Measurements from ENCODE around the gene KCNK4. TPM values are rescaled to one million over a fixed set of nuclear protein-coding genes. Genes with fewer than 3 reads are reported as not detected.

KCNK4 gene
- total RNA-seq, 1 donor from 2014 or later = not detected

DNA sequence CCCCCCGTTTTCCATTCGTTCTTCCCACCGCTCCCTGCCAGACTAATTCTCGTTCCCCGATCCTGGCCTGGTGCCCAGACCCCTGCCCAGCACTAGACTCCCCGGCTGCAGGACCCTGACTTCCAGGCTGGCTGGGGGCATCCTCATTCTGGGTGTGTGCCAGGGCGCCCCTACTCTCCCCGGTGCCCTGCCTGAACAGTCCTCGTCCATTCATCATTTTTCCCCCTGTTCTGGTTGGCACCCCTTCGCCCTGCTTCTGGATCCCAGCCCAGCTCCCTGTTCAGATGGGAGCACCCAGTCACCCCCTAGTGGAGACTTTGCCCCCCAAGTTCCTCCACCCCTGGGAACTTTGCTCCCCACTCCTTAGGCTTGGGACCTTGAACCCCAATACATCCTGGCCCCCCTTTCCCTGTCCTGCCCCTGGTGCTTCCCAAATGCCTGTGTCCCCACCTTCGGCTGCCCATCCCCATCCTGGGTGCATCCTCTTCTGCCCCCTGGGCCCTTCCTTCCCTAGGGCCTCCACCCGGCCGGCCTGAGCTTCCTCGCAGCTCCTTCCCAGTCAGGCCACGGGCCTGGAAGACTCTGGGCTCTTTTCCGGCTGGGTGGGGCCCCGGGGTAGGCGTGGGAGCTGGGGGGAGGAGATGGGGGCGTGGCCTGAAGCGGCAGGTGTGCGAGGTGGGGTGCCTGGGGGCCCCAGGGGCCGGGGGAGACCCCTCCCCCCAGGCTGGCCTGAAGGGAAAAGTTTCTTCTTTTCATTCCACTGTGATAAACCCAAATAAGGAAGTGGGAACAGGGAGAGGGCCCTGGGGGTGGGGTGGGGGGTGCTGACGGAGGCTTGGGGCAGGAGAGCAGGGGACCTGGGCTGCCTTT lies 38.9 kb upstream of the KCNK4 start:
- peak; percentile 68 for DNase-seq
- ATAC-seq = peak; percentile 17
- intact Hi-C loops (cut with micrococcal nuclease) = no loop called here

DNA sequence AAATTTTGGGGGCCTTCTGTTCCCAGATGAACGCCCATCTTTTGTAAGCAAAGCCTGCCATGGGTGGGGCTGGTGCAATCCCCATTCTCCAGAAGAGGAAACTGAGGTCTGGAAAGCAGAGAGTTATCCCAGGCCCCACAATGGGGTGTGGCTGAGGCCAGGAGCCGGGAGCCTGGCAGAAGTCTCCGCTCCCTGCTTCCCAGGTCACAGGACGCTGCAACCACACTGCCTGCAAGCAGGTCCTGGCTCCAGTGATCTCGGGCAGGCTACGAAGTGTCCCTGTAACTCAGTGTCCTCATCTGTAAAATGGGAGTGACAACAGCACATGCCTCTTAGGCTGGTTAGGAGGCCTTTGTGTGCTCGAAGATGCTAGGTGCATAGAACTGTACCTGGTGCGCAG lies 38.1 kb upstream of the KCNK4 start:
- intact Hi-C loops (cut with micrococcal nuclease) = no loop called here
- ATAC-seq = no peak
- no peak for DNase-seq

DNA sequence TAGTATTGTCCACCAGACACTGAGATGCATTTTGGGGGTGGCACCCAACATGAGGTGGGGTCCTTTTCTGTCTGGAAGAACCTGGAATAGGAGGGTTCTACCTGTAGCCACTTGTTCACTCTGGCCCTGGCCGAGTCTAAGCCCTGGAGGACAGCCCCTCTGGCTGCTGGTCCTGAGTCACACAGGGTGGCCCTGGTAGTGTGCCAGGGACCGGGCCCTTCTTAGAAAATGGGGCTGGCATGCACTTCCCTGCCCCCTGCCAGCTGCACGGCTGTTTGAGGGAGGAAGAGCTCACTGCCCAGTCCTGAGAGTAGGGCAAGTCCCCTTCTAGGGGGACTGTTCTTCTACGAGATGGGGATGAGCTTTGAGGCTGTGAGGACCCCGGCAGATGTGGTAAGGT lies 37.6 kb upstream of the KCNK4 start:
- ATAC-seq (peak; percentile 25), DNase-seq (peak; percentile 67)
- intact Hi-C loops (cut with micrococcal nuclease) = no loop called here

DNA sequence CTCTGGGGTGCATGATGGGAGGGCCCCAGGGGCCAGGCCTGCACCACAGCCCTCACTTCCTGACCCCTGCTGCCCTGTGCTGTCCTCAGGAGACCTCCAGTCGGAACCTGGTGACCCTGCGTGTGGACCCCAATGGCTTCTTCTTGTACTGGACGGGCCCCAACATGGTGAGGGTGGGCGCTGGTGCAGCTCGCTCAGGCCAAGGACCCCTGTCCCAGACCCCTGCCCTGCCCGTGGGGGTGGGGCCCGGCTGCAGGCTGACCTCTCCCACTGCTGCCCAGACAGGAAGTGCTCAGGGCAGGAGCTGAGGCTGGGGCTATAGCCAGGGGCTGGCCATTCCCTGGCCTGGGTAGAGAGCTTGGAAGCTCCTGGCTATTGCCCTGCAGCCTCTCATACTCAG lies 36.8 kb upstream of the KCNK4 start:
- intact Hi-C loops (cut with micrococcal nuclease) = no loop called here
- no peak for DNase-seq
- ATAC-seq = no peak

DNA sequence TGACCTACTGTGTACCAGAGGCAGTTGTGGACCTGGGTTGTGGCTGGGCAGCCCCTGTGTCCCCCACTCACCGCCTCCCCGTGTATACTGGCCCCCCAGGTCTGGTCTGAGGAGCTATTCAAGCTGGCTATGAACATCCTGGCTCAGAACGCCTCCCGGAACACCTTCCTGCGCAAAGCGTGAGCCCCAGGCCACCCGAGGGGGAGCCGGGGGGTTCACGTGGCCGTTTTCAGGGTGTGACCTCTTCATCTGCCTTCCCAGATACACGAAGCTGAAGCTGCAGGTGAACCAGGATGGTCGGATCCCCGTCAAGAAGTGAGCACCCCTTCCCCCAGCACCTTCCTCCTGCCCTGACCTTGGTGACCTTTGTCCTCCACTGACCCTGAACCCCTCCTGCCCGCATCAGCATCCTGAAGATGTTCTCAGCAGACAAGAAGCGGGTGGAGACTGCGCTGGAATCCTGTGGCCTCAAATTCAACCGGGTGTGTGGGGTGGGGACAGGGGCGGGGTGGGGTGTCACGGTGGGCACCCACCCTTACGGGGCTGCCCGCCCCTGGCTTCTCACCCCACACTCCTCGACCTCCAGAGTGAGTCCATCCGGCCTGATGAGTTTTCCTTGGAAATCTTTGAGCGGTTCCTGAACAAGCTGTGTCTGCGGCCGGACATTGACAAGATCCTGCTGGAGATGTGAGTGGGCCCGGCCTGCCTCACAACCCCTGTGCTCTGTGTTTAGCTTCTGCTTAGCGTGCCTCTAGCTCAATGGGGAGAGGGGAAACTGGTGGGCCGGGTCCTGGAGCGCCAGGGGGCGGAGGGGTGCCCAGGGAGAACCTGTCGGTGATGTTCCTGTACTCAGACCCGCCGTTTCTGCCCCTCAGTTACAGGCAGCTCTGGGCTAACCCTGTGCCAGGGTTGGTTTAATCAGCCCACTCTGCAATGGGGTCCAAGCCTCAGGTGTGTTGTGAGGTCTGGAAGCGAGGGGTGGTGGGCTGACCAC lies 35.7 kb upstream of the KCNK4 start:
- intact Hi-C loops (cut with micrococcal nuclease) = no loop called here
- DNase-seq = no peak
- no peak for ATAC-seq

DNA sequence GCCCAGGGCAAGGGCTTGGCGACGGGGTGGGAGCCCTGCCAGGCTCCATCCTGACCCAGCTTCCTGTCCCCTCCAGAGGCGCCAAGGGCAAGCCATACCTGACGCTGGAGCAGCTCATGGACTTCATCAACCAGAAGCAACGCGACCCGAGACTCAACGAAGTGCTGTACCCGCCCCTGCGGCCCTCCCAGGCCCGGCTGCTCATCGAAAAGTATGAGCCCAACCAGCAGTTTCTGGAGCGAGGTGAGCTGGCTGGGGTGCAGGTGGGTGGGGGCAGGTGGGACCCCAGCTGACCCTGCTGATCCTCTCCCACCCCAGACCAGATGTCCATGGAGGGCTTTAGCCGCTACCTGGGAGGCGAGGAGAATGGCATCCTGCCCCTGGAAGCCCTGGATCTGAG lies 34.8 kb upstream of the KCNK4 start:
- intact Hi-C loops (cut with micrococcal nuclease) = no loop called here
- DNase-seq = no peak
- no peak for ATAC-seq

DNA sequence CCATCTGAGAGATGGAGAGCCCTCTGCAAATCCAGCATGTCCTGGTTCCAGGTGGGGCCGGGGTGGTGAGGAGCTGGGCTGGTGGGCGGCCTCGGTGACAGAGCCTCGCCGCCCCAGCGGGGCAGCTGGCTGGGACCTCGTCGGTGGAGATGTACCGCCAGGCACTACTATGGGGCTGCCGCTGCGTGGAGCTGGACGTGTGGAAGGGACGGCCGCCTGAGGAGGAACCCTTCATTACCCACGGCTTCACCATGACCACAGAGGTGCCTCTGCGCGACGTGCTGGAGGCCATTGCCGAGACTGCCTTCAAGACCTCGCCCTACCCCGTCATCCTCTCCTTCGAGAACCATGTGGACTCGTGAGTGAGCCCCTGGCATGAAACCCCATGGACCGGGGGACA lies 32.7 kb upstream of the KCNK4 start:
- intact Hi-C loops (cut with micrococcal nuclease) = no loop called here
- ATAC-seq (no peak), DNase-seq (no peak)

DNA sequence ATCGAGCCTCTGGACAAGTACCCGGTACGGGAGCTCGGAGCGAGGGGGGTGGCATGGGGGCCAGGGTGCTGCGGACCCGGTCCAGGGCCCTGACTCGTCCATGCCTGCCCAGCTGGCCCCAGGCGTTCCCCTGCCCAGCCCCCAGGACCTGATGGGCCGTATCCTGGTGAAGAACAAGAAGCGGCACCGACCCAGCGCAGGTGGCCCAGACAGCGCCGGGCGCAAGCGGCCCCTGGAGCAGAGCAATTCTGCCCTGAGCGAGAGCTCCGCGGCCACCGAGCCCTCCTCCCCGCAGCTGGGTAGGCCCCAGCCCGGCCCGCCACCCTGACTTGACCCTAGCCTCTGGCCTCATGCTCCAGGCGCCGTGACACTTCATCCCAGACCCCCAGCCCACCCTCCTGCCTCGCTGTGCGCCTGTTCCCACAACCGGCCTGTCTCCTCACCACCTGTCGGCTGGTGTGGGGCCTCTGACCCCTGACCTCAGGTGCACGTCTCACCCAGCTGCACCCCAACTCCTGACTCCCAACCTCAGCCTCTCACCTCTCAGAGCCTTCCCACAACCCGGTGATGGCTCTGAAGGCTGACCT lies 32.1 kb upstream of the KCNK4 start:
- intact Hi-C loops (cut with micrococcal nuclease) = no loop called here
- DNase-seq (no peak), ATAC-seq (no peak)

DNA sequence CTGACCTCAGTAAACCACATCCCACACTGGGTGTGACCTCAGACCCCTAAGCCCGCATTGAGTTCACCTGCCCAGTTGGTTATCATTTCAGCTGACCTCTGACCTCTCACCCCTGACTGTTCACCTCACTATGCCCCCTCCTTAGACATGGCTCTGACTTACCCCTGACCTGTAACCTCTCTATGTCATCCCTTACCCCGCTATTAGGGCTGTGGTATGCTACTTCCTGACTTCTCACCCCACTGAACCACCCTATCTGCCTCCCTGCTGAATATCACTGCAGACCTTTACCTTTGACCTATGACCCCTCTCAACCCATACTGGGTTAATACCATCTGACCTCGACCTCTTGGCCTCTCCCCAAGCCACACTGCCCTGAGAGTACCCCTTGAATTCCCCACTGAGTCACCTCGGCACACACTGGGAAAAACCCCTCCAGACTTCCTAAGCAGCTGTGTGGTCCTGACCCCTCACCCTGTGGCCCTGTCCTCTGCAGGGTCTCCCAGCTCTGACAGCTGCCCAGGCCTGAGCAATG lies 31.5 kb upstream of the KCNK4 start:
- DNase-seq (no peak), ATAC-seq (no peak)
- intact Hi-C loops (cut with micrococcal nuclease) = no loop called here

DNA sequence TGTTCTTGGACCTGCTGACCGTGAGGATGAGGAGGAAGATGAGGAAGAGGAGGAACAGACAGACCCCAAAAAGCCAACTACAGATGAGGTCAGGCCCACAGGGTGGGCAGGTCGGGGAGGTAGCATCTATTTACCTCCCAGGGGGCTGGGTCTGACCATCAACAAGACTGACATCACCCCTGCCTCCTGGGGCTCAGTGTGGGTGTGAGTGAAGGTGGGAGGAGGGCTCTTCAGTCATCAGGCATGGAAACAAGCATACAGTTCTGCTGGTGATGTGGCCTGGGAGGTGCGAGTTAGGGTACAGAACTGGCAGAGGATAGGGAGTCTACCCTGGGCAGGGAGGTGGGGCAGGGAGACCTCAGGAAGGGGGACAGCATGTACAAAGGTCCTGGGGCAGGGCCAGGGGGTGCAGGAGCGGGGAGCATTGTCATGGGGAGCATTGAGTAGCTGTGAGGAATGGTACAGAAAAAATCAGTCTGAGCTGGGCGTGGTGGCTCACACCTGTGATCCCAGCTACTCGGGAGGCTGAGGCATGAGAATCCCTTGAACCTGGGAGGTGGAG lies 30.9 kb upstream of the KCNK4 start:
- DNase-seq = no peak
- intact Hi-C loops (cut with micrococcal nuclease) = no loop called here
- no peak for ATAC-seq

DNA sequence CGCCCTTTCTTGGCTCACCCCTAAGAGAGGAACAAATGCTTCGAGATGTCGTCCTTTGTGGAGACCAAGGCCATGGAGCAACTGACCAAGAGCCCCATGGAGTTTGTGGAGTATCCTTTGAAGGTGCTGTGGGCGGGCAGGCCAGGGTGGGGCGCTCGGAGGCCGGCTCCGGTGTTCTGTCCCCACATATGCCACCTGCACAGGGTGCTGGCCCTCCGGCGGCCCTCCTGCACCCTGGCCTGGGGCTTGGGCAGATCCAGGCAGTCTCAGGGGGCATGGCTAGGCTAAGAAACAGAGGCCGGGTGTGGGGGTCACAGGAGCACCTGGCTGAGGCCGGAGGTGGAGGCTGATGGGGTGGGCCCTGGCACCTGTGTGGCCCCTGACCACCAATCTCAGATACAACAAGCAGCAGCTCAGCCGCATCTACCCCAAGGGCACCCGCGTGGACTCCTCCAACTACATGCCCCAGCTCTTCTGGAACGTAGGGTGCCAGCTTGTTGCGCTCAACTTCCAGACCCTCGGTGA lies 29.5 kb upstream of the KCNK4 start:
- DNase-seq = no peak
- intact Hi-C loops (cut with micrococcal nuclease) = no loop called here
- ATAC-seq = no peak

DNA sequence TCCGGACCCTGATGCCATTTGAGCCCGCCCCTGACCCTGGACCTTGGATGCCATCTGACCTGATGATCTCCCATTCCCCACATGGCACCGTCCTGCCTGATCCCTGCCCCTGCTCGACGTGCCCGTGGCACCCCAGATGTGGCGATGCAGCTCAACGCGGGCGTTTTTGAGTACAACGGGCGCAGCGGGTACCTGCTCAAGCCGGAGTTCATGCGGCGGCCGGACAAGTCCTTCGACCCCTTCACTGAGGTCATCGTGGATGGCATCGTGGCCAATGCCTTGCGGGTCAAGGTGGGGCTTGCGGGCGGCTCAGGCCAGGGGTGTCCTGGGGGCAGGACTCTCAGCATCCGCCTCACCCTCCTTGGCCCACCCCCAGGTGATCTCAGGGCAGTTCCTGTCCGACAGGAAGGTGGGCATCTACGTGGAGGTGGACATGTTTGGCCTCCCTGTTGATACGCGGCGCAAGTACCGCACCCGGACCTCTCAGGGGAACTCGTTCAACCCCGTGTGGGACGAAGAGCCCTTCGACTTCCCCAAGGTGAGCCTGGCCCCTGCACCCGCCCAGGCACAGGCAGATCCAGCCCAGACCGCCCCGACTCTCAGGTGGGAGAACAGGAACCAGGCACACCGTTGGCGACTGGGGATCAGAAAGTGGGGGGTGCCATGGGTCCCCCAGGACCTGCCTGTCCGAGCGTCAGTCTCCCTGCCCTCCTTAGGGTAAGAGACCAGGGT lies 28.7 kb upstream of the KCNK4 start:
- no peak for ATAC-seq
- intact Hi-C loops (cut with micrococcal nuclease) = no loop called here

DNA sequence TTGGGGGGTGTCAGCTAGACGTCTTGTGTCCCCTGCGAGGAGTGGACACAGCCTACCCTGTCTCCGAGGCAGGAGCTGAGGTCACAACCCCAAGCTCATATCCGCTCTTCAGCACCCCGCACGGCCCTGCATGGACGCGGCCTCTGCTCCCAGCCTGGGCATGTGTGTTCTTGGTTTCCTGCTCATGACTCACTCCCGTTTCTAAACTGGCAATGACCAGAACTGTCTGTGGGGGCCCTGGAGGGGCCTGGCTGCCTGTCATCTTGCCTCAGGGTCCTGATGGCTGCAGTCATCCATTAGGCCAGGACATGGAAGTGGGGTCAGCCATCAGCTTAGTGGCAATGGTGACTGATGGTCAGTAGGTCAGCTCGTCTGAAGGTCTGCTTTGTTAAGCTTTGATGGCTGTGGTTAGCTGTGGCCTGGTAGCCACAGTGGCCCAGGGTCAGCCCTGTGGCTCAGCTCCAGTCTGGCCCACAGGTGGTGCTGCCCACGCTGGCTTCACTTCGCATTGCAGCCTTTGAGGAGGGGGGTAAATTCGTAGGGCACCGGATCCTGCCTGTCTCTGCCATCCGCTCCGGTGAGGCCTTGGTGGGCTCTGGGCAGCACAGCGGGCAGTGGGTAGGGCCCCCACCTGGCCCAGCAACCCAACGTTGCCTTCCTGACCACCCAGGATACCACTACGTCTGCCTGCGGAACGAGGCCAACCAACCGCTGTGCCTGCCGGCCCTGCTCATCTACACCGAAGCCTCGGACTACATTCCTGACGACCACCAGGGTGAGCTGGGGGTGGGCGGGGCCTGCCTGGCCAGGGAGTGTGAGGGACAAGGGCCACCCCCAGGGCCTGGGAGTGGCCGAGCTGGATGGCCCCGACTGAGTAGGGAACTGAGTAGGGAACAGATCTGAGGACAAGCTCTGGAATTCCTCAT lies 27.8 kb upstream of the KCNK4 start:
- ATAC-seq = no peak
- intact Hi-C loops (cut with micrococcal nuclease) = no loop called here
- DNase-seq = no peak

More for the DNA sequence above, 28.7 kb upstream of the KCNK4 start:
- DNase-seq = no peak

DNA sequence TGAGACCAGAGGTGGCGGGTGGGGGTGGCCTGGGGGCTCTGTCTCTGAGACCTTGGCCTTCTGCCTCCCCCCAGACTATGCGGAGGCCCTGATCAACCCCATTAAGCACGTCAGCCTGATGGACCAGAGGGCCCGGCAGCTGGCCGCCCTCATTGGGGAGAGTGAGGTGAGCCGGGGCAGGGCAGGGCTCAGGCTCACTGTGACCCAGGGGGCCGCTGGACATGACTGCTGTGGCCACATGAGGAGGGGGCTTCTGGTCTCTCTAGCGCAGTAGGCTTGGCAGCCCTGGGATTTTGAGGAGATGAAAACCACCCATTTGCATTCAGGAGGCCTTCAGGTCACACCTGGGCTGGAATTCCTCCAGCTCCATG lies 27.2 kb upstream of the KCNK4 start:
- no peak for DNase-seq
- ATAC-seq = no peak
- intact Hi-C loops (cut with micrococcal nuclease) = no loop called here

DNA sequence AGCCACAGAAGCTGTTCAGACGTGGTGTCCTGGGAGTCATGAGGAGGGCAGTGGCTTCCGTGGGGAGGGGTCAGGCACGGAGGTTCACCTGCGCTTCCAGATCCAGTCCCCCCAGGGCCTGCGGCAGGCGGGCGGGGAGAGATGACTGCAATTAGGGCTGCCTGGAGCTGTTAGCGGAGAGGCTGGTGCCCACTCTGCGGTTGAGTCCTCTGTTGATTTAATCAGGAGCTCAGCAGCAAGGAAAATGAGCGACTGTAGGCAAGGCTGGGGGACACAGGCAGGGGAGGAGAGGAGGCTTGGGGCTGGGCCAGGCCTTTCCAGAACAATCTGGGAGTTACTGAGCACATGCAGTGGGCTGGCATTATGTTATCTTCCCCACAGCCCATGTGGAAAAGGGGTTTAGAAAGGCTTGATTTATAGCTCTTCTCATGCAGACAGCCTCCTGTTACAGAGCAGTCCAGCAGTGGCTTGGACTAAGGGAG lies 26.7 kb upstream of the KCNK4 start:
- DNase-seq (no peak), ATAC-seq (no peak)
- intact Hi-C loops (cut with micrococcal nuclease) = no loop called here

DNA sequence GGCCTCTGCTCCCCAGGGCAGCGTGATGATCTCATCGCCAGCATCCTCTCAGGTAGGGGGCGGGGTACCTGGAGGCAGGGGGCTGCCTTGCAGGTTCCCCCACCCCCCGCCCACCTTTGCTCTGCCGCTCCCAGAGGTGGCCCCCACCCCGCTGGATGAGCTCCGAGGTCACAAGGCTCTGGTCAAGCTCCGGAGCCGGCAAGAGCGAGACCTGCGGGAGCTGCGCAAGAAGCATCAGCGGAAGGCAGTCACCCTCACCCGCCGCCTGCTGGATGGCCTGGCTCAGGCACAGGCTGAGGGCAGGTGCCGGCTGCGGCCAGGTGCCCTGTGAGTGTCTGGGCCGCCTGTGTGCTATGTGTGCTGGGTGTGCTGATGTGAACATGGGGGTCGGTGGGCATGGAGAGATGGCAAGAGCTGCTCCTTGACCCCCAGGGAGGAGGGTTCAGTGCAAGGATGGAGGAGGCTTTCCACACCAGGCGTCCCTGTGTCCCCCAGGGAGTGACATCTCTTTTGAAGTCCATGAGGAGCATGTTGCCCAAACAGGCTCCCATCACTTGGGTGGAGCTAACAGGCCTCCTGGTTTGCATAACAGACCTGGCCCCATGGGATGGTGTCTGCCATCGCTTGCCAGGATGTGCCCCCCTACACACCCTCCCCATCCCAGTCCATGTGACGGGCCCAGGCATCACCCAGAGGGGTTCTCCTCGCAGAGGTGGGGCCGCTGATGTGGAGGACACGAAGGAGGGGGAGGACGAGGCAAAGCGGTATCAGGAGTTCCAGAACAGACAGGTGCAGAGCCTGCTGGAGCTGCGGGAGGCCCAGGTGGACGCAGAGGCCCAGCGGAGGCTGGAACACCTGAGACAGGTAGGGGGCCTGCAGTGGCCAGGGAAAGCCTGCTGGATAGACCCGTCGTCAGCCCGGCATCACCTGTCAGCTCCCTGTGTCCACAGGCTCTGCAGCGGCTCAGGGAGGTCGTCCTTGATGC lies 25.6 kb upstream of the KCNK4 start:
- DNase-seq (no peak), ATAC-seq (no peak)
- intact Hi-C loops (cut with micrococcal nuclease) = no loop called here

All from left ventricle myocardium superior (tissue), 1 donor.